ENCODE results near the gene PNKP. TPM values are rescaled to one million over a fixed set of nuclear protein-coding genes. Genes with fewer than 3 reads are reported as not detected.

The PNKP gene
- total RNA-seq, 1 donor from 2014 or later, result 36.9 TPM

DNA sequence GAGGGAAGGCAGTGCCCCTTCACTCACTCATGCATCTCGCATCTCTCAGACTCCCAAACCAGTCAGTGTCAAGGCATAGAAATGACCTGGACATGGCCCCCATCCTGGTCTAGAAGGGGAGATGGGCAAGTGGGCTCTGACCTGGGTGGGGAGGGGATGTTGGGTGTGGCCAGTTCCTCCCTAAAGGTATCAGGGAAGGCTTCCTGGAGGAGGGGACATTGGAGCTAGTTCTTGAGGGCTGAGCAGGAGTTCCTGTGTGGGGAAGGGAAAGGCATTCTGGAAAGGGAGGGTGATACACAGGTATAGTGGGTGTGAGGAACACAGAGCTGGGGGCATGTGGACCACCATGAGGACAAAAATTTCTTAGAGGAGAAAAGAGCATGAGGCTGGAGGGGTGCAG, 25.3 kb upstream of the PNKP start:
- DNase-seq (ENCODE audit: missing footprints), result no peak
- no peak for ATAC-seq
- intact Hi-C loops (cut with DNase I), result no loop called here

DNA sequence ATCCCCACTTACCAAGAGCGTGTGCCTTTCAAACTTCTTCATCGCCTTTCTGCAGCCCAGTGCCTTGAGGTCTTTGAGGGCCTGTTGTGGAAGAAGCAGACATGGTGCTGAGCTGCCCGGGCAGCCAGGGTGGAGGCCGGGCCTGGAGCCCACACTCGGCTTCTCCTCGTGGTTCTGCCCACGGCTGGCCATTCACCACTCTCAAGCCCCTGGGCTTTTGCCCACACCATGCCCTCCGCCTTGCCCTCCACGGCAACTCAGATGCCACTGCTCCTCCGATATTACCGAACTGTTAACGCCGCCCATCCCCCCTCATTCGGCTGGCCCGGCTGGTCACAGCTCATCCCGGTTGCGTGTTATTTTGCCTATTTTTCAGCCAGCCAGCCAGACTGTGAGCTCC, 24.0 kb upstream of the PNKP start:
- no peak for DNase-seq (ENCODE audit: missing footprints)
- ATAC-seq, result no peak
- intact Hi-C loops (cut with DNase I), result no loop called here

DNA sequence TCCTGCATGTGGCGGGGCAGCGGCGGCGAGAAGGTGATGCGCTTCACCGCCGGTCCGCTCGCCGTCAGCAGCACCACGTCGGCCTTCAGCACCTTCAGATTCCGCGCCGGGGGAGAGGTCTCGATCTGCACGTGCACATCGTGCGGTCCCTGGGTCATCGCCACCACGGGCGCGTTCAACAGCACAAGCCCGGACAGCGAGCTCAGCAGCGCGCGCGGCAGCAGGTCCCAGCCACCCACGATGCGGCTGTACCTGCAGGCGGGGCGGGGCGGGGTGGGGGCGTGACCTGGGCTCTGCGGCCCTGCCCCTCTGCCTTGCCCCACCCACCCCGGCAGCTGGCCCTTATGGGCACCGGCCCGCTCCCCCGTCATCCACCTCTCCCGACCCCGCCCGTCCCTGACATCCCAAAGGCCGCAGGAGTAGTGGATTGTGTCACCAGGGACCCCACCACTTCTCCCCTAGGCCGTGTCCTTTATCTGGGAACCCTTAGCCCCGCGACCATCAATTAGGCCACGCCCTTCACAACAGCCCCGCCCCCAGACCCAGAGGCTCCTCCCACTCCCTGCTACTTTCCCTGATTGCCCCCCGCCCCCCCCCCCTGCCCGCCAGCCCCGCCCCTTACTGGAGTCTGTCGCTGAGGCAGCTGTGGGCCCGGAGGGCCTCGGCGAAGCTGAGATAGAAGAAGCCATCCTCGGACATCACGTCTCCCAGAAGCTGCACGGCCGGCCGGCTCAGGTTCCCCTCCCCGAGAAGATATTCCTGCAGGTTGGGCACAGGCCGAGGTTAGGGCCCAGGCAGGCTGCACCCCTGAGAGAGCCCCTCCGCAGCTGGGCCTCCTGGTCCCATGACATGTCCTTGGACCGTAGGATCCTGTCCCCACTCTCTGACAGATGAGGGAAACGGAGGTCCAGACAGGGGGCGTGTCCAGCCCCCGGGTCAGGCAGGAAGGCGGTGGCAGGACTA, 23.3 kb upstream of the PNKP start:
- intact Hi-C loops (cut with DNase I), result no loop called here
- DNase-seq (ENCODE audit: missing footprints), result no peak
- peak; percentile 11 for ATAC-seq

DNA sequence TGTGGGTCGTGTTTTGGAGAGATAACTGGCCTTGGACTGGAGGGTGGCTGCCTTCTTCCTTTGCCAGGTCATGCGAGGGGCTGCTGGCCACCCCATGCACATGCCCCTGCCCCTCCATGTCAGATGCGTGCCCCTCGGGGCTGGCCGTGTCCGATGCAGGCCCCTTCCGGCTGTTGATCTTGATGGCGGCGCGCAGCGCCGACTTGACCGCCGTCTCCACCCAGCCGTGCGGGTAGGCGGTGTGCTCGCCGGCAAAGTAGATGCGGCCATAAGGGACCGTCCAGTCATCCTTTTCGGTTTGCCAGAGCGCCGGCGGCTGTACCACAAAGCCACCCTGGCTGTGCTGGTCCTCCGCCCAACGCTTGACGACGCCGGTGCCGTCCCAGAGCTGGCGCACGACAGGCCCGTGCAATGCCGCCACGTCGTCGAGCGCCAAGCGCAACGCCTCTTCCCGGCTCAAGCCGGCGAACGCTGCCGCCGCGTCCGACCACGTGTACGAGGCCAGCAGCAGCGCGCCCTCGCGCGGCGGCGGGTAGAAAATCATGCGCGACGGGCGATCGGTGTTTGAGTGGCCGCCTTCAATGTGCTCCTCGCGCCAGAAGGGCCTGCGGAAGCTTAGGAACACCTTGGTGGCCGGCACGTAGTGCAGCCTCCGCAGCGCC, 22.4 kb upstream of the PNKP start:
- intact Hi-C loops (cut with DNase I), result no loop called here
- ATAC-seq (peak; percentile 68), DNase-seq (ENCODE audit: missing footprints) (peak; percentile 91)

DNA sequence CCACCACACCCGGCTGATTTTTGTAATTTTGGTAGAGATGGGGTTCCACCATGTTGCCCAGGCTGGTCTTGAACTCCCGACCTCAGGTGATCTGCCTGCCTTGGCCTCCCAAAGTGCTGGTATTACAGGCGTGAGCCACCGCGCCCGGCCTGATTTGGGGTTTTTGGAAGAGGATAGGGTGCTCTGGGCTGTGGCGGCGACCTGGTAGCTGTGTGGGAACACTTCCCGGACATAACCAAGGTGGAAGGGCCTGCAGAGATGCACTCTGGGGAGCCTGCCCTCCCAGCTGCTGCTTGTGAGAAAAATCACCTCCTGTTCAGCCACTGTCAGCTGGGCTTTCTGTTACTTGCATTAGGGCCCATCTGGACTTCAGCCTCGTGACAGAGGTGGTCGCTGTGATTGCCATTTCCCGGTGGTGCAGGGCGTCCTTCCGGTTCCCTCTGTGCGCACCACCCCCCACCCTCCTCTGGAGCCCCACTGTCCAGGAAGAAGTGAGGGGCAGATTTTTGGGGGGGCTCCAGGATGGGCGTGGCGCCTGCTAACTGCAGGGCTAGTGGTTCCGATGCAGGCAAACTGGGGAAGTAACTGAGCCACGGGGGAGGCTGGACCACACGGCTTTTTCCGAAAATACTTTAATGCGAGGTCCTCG, 21.8 kb upstream of the PNKP start:
- ATAC-seq, result no peak
- no peak for DNase-seq (ENCODE audit: missing footprints)
- intact Hi-C loops (cut with DNase I), result no loop called here

DNA sequence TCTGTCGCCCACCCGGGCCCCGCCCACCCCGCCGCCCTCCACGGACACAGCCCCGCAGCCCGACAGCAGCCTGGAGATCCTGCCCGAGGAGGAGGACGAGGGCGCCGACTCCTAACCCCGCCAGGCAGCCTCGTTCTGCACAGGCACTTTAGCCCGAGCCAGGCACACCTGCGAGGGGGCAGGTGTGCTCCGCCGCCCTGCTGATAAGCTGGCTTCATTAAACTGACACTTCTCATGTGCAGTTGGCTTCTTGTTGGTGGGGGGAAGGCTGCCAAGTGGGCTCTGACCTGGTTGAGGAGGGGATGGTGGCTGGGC, 21.1 kb upstream of the PNKP start:
- no peak for ATAC-seq
- no peak for DNase-seq (ENCODE audit: missing footprints)
- intact Hi-C loops (cut with DNase I), result no loop called here

DNA sequence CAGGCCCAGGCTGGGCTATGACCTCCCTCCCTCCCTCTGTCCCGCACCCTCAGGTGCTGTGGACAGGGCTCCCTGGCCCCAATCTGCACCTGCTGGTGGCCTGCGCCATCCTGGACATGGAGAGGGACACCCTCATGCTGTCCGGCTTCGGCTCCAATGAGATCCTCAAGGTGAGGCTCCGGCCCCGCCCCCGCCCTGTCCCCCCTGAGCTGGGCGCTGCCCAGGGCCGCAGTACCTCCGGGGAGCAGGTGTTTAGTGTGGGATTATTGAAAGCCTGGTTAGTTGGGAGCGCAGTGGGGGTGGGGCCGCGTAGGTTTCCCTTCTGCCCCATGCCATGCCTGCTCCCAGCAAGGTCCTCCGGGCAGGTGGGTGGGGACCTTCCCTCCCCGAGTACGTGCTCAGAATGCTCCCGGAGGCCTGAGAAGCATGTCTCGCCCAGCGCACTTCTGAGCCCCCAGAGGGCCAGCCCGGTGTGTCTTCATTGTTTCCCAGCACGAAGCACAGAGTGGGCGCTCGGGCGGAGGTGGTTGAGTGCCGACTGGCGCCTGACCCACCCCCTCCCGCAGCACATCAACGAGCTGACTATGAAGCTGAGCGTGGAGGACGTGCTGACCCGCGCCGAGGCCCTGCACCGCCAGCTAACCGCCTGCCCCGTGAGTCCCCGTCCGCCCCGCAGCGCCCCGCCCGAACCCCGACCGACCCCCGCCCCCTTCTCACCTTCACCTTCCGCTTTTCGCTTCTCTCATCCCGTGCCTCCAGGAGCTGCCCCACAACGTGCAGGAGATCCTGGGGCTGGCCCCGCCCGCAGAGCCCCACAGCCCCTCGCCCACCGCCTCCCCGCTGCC, 20.5 kb upstream of the PNKP start:
- ATAC-seq (no peak), DNase-seq (ENCODE audit: missing footprints) (no peak)
- intact Hi-C loops (cut with DNase I), result no loop called here

DNA sequence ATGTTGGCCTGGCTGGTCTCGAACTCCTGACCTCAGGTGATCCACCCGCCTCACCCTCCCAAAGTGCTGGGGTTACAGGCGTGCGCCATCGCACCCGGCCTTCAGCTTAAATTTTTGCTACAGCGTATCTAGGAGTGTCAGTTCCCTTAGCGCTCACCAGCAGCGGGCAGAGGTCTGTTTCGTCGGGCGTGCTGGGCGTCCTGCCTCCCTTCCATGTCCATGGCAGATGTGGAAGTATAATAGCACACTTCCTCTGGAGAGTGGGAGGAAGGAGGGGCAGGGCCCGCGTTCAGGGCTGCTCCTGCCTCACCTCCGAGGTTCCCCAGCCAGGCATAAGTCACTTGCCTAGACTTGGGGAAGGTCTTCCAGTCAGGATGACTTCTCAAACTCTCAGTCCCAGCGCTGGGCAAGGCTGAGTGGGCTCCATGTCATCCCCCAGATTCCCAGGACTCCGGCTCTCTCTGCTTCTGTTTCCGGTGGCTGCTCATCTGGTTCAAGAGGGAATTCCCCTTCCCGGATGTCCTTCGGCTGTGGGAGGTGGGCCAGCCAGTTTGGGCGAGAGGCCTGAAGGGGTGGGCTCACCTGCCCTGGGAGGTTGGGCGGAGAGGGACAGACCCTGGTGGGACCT, 19.8 kb upstream of the PNKP start:
- ATAC-seq (no peak), DNase-seq (ENCODE audit: missing footprints) (no peak)
- intact Hi-C loops (cut with DNase I), result no loop called here

DNA sequence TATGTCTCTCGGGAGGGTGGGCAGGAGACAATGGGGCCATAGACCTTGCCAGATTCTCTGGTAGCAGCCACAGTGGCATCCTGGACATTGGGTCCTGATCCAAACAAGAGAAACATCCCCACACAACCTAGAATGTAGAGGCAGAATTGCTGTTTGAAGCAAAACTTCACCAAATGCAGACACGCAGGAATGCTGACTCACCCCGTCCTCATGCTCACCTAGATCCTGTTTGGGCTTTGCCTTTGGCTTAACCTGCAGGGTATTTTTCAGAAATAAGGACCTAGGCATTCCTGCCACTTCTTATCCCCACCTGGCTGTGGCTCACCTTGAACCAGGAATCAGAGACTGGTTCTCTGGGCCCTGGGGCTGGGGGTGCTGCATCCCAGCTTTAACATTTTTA, 17.4 kb upstream of the PNKP start:
- intact Hi-C loops (cut with DNase I), result no loop called here
- ATAC-seq (no peak), DNase-seq (ENCODE audit: missing footprints) (no peak)

DNA sequence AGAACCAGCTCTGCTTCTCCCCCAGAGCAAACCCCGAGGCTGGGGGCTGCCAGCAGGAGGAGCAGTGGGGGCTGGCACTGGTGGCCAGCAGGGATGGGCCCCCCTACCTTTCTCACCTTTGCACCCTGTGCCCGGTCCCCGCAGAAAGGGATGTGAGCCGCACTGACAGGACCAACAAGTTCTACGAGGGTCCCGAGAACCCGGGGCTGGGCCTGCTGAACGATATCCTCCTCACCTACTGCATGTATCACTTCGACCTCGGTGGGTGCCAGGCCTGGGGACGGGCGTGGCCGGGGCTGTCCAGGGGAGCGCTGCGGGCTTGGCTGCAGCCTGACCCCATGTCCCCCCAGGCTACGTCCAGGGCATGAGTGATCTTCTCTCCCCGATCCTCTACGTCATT, 16.7 kb upstream of the PNKP start:
- DNase-seq (ENCODE audit: missing footprints), result no peak
- intact Hi-C loops (cut with DNase I), result no loop called here
- ATAC-seq, result no peak

DNA sequence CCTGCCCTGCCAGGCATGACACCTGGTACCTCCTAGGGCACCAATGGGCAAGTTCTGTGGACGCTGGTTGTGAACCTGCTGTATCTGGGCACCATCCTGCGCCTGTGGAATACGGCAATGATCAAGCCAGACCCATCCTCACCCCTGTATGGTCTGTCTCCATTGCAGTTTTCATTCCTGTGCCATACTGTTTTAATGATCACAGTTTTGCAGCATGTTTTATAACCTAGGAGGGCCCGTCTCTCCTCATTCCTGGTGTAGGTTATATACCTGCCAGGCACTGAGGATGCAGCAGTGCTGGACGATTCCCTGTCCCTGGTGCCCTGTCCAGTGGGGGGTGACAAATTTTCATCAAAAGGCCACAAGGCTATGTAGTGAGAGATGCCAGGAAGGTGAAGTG, 15.7 kb upstream of the PNKP start:
- intact Hi-C loops (cut with DNase I), result no loop called here
- no peak for ATAC-seq
- no peak for DNase-seq (ENCODE audit: missing footprints)

DNA sequence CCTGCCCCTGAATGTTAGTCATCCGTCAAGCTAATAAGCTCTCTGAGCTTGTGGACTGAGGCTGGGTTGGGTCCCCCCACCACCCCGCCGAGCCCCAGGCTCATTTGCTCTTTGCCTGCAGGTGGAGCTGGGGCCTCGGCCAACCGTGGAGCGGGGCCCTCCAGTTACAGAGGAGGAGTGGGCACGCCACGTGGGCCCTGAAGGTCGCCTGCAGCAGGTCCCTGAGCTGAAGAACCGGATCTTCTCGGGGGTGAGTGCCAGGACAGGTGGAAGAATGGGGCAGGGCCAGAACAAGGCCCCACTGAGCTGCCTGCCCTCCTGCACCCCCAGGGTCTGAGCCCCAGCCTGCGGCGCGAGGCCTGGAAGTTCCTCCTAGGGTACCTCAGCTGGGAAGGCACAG, 15.3 kb upstream of the PNKP start:
- ATAC-seq, result no peak
- no peak for DNase-seq (ENCODE audit: missing footprints)

DNA sequence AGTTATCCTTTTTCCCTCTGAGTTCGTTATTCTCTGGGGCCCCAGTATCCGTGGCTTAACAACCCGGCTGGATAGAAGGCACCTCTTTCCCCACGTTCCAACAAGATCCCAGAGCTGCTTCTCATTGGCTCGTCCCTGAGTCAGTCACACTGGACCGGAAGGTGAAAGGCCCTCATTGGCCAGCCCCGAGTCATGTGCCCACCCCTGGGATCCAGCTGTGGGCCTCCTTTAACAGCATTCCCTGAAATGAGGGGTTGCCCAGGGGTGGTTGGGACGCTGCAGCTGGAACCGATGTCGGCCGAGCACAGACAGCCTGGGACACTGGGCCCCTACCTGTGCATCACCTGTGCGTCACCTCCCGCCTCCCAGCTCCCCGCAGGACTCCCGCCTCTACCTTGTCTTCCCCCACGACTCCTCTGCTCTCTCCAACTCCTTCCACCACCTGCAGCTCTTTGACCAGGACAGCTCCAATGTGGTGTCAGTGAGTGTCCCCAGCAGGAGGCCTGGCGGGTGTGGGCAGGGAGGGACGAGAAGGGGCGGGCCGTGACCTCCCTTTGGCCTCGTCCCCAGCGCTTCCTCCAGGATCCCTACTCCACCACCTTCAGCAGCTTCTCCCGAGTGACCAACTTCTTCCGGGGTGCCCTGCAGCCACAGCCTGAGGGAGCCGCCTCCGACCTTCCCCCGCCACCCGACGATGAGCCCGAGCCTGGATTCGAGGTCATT, 14.5 kb upstream of the PNKP start:
- ATAC-seq, result no peak
- intact Hi-C loops (cut with DNase I), result no loop called here
- DNase-seq (ENCODE audit: missing footprints), result no peak

More for the DNA sequence above, 15.3 kb upstream of the PNKP start:
- intact Hi-C loops (cut with DNase I), result no loop called here

DNA sequence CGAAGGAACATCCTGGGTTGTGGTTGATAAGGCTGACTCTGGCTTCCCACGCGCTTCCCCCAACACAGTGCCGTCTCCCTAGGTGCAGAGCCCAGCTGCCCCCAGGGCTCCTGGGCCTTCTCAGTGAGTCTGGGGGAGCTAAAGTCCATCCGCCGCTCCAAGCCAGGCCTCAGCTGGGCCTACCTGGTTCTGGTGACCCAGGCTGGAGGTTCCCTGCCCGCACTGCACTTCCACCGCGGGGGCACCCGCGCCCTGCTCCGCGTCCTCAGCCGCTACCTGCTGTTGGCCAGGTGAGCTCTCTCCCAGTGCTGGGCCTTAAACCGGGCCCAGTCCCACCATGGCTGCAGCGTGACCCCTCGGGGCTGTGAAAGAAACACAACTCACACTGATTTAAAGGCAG, 13.8 kb upstream of the PNKP start:
- intact Hi-C loops (cut with DNase I), result no loop called here
- DNase-seq (ENCODE audit: missing footprints) (no peak), ATAC-seq (no peak)

DNA sequence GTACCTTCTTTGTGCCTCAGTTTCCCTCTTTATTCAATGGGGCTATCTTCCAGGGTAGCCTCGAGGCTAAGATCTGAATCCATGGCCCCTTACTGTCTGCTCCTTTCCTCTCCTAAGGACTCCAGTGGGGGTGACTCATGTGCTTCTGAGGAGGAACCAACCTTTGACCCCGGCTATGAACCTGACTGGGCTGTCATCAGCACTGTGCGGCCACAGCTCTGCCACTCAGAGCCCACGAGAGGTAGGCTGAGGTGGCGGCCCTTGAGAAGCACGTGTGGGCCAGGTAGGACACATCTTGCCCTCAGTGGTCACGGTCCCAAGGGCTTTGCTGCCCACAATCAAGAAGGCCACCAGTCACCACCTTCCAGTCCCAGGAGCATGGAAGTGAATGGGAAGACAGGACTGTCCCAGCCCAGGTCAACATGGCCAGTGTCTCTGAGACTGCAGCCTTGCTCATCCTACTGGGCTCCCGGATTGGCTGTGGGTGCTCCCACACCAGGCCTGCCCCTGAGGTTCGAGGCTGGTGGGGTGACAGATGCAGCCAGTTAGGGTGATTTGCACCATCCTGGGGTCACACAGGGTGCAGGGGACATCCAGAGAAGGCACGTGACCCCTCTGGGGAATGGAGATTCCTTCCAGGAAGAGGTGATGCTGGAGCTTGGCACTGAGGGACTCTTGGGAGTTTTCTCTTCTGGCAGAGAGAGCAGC, 12.9 kb upstream of the PNKP start:
- intact Hi-C loops (cut with DNase I), result no loop called here
- DNase-seq (ENCODE audit: missing footprints) (no peak), ATAC-seq (no peak)

DNA sequence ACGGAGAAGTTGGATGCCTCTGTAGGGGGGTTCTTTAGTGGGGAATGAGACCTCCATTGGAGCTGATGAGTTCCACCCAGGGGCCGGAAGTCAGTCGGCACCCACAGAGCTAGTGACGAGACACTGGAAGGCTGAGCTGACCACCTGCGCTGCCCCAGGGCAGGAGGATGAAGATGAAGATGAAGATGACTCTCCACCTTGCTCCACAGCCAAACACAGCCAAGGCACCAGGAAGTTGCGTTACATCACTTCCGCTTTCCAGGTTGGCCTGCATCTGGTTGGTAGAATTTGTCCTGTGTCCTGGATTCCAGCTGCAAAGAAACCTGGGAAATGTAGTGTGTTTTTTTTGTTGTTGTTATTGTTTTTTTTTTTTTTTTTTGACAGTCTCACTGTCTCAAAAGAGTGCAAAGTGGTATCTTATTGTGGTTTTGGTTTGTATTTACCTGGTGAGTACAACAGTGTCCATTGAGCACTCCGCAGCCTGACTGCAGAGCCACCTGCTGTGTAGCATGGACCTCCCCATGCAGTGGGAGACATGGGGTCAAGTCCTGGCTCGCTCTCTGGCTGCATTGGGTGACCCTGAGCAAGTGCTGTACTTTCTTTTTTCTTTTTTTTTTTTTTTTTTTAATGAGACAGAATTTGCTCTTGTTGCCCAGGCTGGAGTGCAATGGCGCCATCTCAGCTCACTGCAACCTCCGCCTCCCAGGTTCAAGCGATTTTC, 12.0 kb upstream of the PNKP start:
- intact Hi-C loops (cut with DNase I), result loop anchor here (5.0 to 10.0 kb wide), 2 partner anchors 202 to 385 kb away; partner anchors contain the start of genes PRMT1 and RPS11
- ATAC-seq (no peak), DNase-seq (ENCODE audit: missing footprints) (no peak)

DNA sequence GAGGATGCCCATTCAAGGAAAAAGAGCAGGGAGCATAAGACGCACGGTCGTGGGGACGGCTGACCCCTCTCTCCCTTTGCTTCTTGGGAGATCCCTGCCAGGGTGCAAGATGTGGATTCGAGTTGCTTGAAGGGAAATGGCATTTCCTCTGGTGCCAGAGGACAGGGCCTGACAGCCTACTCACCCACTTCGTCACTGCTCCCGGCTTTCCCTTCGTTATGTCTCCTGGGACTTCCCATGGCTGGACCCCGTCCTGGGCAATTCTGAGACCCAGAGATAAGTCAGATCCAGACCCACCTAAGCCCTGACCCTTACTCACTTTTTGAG, 11.3 kb upstream of the PNKP start:
- intact Hi-C loops (cut with DNase I), result loop anchor here (5.0 to 10.0 kb wide), 2 partner anchors 201 to 384 kb away; partner anchors contain the start of genes PRMT1 and RPS11
- DNase-seq (ENCODE audit: missing footprints) (no peak), ATAC-seq (no peak)

All from Right ventricle myocardium inferior (tissue), 1 donor.